Measurements from ENCODE around the gene KLHL29. TPM values are rescaled to one million over a fixed set of nuclear protein-coding genes. Genes with fewer than 3 reads are reported as not detected.

KLHL29 gene
- total RNA-seq, 1 experiment from 2014 or later = 2.6 TPM

GRCh38 chr2:23703037-23703582, 318.1 kb downstream of the KLHL29 start:
- no peaks in the 10 kb centered on the region for H3K9me2 ChIP-seq (replicated peaks; ENCODE audit: low read length)
- ChIA-PET POLR2A (ENCODE audit: unreplicated experiment) (no interaction called here), CTCF (no interaction called here)
- intact Hi-C loops (cut with micrococcal nuclease) = no loop called here
- H3K27ac ChIP-seq (ENCODE audit: low read length) = no peak overlapping the region
- H3K4me3 ChIP-seq (ENCODE audit: low read length) = no peak overlapping the region
- ATAC-seq (no peak), DNase-seq (no peak)
- no peaks in the 10 kb centered on the region for H3K9me3 ChIP-seq (ENCODE audit: low read length)
- no peaks in the 10 kb centered on the region for H3K36me3 ChIP-seq (ENCODE audit: low read depth, low read length)
- no peaks in the 10 kb centered on the region for H3K27me3 ChIP-seq (ENCODE audit: low read length)
- H3K4me2 ChIP-seq (ENCODE audit: low read length) = no peak overlapping the region
- H2AFZ ChIP-seq (ENCODE audit: low read length) = no peak overlapping the region
- peaks cover 7% of the 10 kb centered on the region for H3K4me1 ChIP-seq (ENCODE audit: insufficient read depth, low read length)
- no peak overlapping the region for H3K9ac ChIP-seq (ENCODE audit: low read length)
- no peaks in the 10 kb centered on the region for H3K79me2 ChIP-seq (ENCODE audit: low read length)
- no TSS peak for BruUV-seq (replicated peaks)
- no peaks in the 10 kb centered on the region for H4K20me1 ChIP-seq (ENCODE audit: low read length)
- TF ChIP-seq CTCF (conservative IDR thresholded peaks at IDR 0.05; ENCODE audit: low read depth, low read length) (no peak), EZH2 (IDR thresholded peaks at IDR 0.05; ENCODE audit: low read length, unreplicated experiment) (no peak), EZH2phosphoT487 (IDR thresholded peaks at IDR 0.05; ENCODE audit: borderline replicate concordance, low read length) (no peak)
- H3F3A ChIP-seq (ENCODE audit: low read length, unreplicated experiment) = no peaks in the 10 kb centered on the region

GRCh38 chr2:23703583-23704385, 318.8 kb downstream of the KLHL29 start:
- no peak overlapping the region for H2AFZ ChIP-seq (ENCODE audit: low read length)
- H3K9me3 ChIP-seq (ENCODE audit: low read length) = no peaks in the 10 kb centered on the region
- H3K4me3 ChIP-seq (ENCODE audit: low read length) = no peak overlapping the region
- H3F3A ChIP-seq (ENCODE audit: low read length, unreplicated experiment) = no peaks in the 10 kb centered on the region
- no peak overlapping the region for H3K27ac ChIP-seq (ENCODE audit: low read length)
- peaks cover under 1% of the 10 kb centered on the region; the same call in 1 of the 2 replicates for H3K4me1 ChIP-seq (ENCODE audit: insufficient read depth, low read length)
- H3K4me2 ChIP-seq (ENCODE audit: low read length) = no peak overlapping the region
- H4K20me1 ChIP-seq (ENCODE audit: low read length) = no peaks in the 10 kb centered on the region
- no peaks in the 10 kb centered on the region for H3K27me3 ChIP-seq (ENCODE audit: low read length)
- no TSS peak for BruUV-seq (replicated peaks)
- intact Hi-C loops (cut with micrococcal nuclease) = no loop called here
- no peak overlapping the region for H3K9ac ChIP-seq (ENCODE audit: low read length)
- no peaks in the 10 kb centered on the region for H3K79me2 ChIP-seq (ENCODE audit: low read length)
- CTCF ChIA-PET = no interaction called here
- DNase-seq (no peak), ATAC-seq (no peak)
- POLR2A ChIA-PET (ENCODE audit: unreplicated experiment) = interaction anchor here (0.5 kb wide), 1 partner anchor 162 kb away, joined by 3 read pairs; no protein-coding TSS in a partner anchor
- no peaks in the 10 kb centered on the region for H3K36me3 ChIP-seq (ENCODE audit: low read depth, low read length)
- H3K9me2 ChIP-seq (replicated peaks; ENCODE audit: low read length) = no peaks in the 10 kb centered on the region
- TF ChIP-seq EZH2phosphoT487 (IDR thresholded peaks at IDR 0.05; ENCODE audit: borderline replicate concordance, low read length) (no peak), EZH2 (IDR thresholded peaks at IDR 0.05; ENCODE audit: low read length, unreplicated experiment) (no peak), CTCF (conservative IDR thresholded peaks at IDR 0.05; ENCODE audit: low read depth, low read length) (no peak)
